Left colon (tissue), 2 donors: ENCODE measurements around the gene UBE2D2. TPM values are rescaled to one million over a fixed set of nuclear protein-coding genes. Genes with fewer than 3 reads are reported as not detected.
"Not testable (repeated sequence)": the region's sequence is repeated elsewhere in the genome, so short reads cannot be mapped to it uniquely, and the experiment has no call there.

ENCODE experiments used
- ATAC-seq: fragments of 200-7000 bp; cut with Tn5 transposase; one replicate; pipeline ENCODE4 v1.9.1; 2020; ENCODE audit warnings: mild to moderate bottlenecking, moderate library complexity
- DNase-seq, 2 donors: peaks; one replicate each; pipeline ENCODE4 v3.0.0-alpha.2; 2020
- intact Hi-C, 2 donors: fragments of 100-400 bp; cut with DNase I in 1 of 2; cut with micrococcal nuclease in 1 of 2; formaldehyde crosslinking; loops; one replicate each; pipeline versions ENCODE4 v1.11.2 to v1.14.0; 2022; cut with DNase I, micrococcal nuclease
- long read RNA-seq: library from polyadenylated mRNA; unstranded; transcript quantifications from one replicate; pipeline ENCODE4 v2.0.0, GENCODE V29; 2021
- total RNA-seq, 2 donors: library from RNA; stranded (reverse); fragmentation: NEBNext Ultra II Directional; extraction: Animal tissue kit (Norgen Biotek cat#: 25700); gene quantifications; one replicate each; pipeline ENCODE4 v1.2.1, GENCODE V29; 2021
- donor health status: DM: no; HTN: no; CAD: no.
- donor health status: DM: yes; HTN: yes; CAD: no.

The UBE2D2 gene
- total RNA-seq, result 100 to 1,000 TPM; 139 to 152 TPM
- long read RNA-seq, transcript UBE2D2-202 (7 exons, 2,702 nt), result major isoform, 57 of 72 reads
- long read RNA-seq, partial matches to known transcripts, result 4 of 72 reads
- long read RNA-seq, other reads (novel, unspliced or antisense), result 10 of 72 reads

DNA sequence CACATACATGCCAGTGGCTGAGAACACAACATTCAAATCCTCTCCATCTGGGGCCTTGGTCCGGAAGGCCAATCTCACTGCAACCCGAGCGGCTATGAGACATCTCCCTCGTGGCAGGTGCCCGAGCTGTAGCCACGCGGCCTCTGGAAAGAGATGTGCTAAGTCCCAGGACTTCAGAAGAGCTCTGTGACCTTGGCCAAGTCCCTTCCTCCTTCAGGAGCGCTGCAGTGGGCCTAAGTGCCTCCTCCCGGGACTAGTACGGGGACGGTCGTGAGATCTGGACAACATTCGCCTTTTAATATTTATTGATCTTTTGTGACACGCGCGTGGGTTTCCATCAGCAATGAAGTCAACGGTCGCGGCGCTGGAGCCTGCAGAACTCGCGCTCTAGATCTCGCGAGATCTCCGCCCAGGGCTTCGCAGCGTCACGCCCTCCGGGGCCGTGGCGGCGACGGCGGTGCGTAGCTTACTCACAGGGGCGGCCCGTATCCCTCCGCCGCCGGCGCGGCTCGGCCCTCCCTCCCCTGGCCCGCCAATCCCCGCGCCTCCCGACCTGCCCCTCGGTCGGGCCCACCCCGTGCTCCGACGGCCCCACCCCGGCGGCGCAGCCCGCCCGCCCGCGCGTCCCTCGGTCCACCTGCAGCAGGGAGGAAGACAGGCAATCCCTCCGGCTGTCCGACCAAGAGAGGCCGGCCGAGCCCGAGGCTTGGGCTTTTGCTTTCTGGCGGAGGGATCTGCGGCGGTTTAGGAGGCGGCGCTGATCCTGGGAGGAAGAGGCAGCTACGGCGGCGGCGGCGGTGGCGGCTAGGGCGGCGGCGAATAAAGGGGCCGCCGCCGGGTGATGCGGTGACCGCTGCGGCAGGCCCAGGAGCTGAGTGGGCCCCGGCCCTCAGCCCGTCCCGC, at the start of gene UBE2D2:
Gene UBE2D2 (plus strand): TSS at position 588 of the 903 bp plus-strand sequence. CDS start 453 bp downstream, outside the sequence.
- peak; percentile 91 for ATAC-seq
- peak; percentile 97 to 99 for DNase-seq
- intact Hi-C loops, result no loop called here

DNA sequence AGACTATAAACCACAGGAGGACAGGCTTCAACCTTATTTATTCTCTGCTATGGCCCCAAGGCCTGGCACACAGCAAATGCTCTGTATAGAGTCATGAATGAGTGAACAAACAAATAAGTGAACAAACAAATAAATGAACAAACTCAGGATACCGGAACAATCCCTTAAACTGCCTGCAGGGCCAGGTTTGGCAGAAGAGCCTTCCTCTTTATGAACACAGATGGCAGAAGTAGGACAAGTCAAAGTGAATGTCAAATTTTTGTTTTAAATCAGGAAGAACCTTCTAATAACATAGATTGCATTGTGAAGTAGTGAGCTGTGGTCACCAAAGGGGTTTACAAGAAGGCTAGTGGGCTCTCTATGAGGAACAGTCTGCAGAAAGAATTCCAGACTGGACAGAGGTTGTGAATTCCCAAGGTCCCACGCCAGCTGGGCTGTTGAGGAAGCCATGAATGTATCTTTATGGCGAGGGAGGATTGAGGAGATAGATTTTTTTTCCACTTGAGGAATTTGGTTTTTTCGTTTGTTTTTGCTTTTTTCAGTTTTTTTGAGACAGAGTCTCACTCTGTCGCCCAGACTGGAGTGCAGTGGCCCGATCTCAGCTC, 48.3 kb upstream of the UBE2D2 start:
- DNase-seq, result no peak
- intact Hi-C loops, result loop anchor here in 1 of 2 donors (5.0 kb wide), 1 partner anchor 91 kb away; no protein-coding TSS in a partner anchor
- ATAC-seq, result no peak

DNA sequence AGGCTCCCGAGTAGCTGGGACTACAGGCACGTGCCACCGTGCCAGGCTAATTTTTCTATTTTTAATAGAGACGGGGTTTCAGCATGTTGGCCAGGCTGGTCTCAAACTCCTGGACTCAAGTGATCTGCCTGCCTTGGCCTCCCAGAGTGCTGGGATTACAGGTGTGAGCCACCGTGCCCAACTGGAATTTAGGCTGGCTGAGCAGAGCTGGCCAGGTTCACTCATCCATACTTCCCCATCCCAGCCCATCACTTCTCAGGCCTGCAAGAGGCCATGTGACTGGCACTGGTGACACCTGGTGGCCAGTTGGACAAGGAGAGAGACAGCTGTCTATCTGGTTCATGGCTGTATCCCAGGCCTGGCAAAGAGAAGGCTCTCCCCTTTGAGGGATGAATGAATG, 47.7 kb upstream of the UBE2D2 start:
- ATAC-seq (peak; percentile 80), DNase-seq (peak; percentile 81 to 93)
- intact Hi-C loops, result loop anchor here in 1 of 2 donors (5.0 kb wide), 1 partner anchor 91 kb away; no protein-coding TSS in a partner anchor

DNA sequence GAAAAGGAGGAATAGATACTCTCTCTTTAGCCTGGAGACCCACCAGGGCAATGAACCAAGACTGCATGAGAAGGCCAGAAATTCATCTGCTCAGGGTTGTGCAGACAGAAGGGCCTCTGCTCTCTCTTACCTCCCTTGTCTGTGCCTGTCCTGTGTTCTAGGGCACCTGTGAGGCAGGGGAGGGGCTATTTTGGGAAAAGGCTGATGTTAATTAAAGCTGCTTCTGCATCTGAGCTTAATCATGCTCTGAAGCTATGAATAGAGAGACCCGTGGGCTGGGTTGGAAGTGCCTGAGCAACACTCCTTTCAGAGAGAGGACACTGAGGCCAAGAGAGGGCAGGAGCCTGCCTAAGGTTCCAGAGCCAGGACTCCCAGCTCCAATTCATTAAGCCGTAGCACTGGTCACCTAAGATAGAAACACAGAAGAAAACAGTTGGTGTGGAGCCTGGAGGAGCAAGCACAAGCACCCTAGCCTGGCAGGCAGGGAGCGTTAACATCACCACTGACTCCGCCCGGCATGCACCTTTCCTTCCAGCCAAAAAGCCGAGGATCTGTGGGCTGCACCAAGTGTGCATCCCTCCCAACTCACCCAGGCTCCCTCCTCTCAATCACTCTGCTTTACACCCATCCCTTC, 47.2 kb upstream of the UBE2D2 start:
- intact Hi-C loops, result loop anchor here in 1 of 2 donors (5.0 kb wide), 1 partner anchor 92 kb away; no protein-coding TSS in a partner anchor
- ATAC-seq (no peak), DNase-seq (no peak)

DNA sequence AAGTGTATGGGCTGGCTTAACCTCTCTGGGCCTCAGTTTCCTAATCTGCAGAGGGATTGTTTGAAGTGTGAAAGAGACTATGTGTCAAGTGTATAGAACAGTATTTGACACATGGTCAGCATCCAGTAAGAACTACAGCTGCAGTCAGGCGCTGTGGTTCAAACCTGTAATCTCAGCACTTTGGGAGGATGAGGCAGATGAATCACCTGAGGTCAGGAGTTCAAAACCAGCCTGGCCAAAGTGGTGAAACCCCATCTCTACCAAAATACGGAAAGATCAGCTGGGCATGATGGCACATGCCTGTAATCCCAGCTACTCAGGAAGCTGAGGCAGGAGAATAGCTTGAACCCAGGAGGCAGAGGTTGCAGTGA, 46.7 kb upstream of the UBE2D2 start:
- ATAC-seq (no peak), DNase-seq (no peak)
- intact Hi-C loops, result loop anchor here in 1 of 2 donors (5.0 kb wide), 1 partner anchor 92 kb away; no protein-coding TSS in a partner anchor

DNA sequence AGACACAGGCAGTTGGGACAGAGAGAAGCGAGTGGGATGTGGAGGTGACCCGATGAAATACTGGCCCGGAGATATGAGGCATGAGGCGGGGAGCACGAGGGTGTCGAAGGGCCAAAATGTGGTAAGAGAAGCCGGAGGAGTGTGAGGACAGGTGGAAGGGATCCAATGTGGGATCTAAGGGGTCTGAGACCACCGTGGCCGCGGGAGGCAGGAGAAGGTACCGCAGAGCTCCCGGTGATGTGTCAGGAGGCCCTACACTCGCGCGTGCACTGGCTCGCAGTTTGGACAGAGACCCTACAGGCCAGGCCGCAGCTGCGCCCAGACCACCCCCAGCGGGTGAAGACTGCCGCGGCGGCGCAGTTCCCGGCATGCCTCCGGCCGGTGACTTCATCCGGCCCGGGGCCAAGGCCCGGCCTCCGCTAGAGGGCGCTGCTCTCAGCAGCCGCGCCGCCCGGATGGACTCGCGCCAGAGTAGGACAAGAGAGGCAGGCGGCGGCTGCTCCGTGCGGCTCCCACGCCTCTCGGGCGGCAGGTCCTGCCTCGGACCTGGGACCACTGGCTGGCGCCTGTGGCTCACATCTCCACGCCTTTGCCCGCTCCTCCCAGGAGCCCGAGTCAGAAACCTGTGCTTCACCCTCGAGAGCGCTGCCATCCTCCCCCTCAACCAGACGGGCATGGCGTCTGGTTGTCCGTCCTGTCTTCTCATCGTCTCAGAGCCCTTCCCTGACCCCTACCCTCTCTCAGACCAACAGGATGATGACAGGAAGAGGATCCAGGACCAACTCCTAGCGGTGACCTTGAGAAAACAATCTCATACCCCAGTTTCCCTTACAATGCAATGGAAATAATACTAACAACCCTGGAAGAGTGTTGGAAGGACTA, 43.2 kb upstream of the UBE2D2 start:
- DNase-seq, result peak; percentile 85 to 95
- ATAC-seq, result peak; percentile 88
- intact Hi-C loops, result no loop called here

DNA sequence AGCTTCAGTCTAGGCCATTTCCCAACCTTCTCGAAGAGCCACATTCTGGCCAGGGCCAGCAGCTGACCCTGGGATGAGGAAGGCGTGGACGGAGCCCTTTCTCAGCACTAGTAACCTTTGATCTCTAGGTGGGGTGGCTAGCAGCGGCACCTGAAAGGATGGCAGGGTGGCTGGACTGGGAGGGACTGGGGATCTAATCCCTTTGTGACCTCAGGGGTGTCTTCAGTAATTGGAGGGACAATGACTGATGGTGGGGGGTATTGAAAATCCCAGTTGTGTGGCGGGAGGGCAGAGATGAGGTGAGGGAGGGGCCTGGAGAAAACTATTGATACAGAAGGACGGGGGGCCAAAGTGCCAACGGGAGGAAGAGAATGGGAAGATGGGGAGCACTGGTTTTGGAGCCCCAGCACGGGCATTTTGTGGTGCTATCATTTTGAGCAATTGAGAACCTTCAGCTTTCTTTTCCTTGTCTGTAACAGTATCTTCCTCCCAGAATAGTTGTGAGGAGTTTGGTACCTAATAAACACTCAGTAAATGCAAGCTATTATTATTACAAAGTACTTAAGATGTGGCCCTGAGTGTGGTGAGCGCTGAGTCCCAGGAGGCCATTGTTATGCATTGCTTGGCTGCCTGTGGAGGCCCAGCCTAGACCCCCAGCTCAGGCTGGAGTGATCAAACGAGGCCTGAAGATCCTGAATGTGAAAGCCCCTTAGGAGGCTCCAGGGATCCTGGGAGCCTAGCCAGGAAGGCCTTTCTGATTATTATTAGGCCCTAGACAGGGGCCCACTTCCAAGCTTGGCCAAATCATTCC, 37.3 kb upstream of the UBE2D2 start:
- DNase-seq, result peak in 1 of 2 donors; percentile 31
- peak; percentile 44 for ATAC-seq
- intact Hi-C loops, result no loop called here

DNA sequence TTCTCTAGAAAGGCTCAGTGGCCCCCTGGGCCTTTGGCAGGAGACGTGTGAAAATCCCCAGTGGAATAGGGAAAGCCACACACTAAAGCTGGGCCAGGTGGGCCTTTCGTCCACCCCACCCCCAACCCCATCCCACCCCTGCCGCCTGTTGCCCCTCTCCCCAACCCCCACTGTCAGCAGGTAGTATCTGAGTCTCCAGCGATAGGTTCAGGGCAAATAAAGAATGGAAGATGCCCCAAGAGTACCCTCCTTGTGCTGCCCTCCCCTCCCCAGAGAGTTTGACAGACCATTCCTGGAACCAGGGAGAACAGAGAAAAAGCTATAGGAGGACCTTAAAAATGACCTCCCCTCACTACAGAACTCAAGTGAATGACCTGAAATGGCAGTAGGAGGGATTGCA, 36.7 kb upstream of the UBE2D2 start:
- intact Hi-C loops, result no loop called here

DNA sequence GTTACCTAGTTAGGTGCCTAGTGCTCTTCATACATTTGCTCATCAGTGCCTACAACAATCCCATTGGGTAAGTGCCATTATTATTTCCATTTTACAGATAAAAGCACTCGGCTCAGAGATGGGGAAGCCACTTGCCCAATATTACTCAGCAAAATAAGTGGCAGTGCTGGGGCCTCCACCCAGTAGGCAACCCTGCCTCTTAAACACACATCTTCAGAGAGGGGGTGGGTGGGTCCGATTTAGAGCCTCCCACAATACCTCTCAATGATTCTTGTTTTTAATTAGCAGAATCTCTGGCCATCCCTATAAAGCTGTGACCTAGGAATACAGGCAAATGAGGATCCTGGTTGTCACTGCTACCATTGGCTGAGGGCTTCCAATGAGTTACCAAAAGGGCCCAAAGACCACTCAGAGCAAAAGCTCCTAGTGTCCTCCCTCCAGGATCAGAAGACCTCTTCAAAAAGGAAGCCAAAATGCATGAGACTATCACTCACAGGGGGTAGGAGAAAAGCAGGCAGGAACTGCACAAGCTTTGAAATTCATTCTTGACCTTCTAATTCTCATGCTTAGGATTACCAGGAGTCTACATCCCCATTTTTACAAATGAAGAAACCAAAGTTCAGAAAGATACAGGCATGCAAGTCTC, 36.1 kb upstream of the UBE2D2 start:
- DNase-seq (no peak), ATAC-seq (peak; percentile 20)
- intact Hi-C loops, result no loop called here

More for the DNA sequence above, 36.7 kb upstream of the UBE2D2 start:
- ATAC-seq (no peak), DNase-seq (no peak)

DNA sequence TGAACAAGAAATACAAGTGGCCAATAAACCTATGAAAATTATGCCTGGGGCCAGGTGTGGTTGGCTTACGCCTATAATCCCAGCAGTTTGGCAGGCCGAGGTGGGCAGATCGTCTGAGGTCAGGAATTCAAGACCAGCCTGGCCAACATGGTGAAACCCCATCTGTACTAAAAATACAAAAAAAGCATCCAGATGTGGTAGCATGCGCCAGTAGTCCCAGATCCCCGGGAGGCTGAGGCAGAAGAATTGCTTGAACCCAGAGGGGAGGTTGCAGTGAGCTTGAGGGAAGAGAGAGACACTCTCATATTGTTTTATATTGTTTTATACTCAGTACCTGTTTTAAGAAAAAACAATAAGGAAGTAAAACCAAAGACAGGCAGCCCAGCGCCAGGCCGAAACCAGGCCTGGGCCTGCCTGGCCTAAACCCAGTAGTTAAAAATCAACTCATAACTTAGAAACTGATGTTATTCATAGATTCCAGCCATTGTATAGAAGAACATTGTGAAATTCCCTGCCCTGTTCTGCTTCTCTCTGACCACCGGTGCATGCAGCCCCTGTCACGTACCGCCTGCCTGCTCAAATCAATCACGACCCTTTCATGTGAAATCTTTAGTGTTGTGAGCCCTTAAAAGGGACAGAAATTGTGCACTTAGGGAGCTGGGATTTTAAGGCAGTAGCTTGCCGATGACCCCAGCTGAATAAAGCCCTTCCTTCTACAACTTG, 35.4 kb upstream of the UBE2D2 start:
- intact Hi-C loops, result not testable (repeated sequence)

DNA sequence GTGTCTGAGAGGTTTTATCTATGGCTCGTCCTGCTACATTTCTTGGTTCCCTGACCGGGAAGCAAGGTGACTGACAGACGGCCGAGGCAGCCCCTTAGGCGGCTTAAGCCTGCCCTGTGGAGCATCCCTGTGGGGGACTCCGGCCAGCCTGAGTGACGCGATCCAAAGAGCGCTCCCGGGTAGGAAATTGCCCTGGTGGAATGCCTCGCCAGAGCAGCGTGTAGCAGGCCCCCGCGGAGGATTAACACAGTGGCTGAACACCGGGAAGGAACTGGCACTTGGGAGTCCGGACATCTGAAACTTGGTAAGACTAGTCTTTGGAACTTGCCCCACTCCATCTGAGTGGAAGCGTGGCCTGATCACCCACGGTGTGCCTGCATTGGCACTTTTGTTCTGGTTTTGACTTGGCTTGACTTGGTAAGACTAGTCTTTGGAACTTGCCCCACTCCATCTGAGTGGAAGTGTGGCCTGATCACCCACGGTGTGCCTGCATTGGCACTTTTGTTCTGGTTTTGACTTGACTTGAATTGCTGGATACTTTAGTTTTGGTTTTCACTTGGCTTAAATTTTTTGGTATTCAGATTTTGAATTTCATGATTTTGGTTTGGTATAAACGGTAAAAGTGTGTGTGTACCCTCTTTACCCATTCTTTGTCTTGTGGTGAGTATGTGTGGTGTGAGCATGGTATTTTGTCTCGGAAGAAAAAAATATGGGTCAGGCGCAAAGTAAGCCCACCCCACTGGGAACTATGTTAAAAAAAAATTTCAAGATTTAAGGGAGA, 34.6 kb upstream of the UBE2D2 start:
- DNase-seq, ATAC-seq, intact Hi-C loops: not testable (repeated sequence)

More for the DNA sequence above, 35.4 kb upstream of the UBE2D2 start:
- ATAC-seq (peak; percentile 90), DNase-seq (peak; percentile 54 to 65)

DNA sequence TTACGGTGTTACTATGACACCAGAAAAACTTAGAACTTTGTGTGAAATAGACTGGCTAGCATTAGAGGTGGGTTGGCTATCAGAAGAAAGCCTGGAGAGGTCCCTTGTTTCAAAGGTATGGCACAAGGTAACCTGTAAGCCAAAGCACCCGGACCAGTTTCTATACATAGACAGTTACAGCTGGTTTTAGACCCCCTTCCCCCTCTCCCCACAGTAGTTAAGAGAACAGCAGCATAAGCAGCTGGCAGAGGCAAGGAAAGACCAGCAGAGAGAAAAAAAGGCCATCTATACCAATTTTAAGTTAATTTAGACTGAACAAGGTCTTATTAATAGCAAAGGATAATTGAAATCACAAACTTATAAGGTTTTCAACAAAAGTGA, 34.1 kb upstream of the UBE2D2 start:
- ATAC-seq, intact Hi-C loops, DNase-seq: not testable (repeated sequence)

DNA sequence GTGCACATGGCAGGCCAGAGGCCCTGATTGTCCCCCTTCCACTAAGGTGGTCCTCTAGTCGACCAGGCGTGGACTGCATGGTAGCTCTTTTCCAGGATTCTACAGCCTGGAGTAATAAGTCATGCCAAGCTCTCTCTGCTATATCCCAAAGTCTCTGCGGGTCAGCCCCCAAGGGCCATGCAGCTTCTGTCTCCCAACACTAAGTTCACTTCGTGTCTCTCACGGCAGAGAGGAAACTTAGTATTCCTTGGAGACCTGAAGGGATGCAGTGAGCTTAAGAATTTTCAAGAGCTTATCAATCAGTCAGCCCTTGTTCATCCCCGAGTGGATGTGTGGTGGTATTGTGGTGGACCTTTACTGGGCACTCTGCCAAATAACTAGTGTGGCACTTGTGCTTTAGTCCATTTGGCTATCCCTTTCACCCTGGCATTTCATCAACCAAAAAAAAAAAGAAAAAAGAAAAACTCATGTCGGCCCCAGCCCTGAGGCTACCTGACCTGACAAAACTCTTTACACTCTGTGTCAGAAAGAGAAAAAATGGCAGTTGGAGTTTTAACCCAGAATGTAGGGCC, 33.2 kb upstream of the UBE2D2 start:
- intact Hi-C loops, ATAC-seq, DNase-seq: not testable (repeated sequence)

DNA sequence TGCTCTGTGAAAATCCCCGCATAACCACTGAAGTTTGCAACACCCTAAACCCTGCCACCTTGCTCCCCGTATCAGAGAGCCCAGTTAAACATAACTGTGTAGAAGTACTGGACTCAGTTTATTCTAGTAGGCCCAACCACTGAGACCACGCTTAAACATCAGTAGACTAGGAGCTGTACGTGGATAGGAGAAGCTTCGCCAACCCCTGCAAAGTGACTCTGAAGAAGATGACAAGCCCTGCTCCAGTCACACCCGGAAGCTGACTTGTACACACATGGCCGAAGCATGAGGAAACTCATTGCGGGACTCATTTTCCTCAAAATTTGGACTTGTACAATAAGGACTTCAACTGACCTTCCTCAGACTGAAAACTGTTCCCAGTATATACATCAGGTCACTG, 32.4 kb upstream of the UBE2D2 start:
- DNase-seq, intact Hi-C loops, ATAC-seq: not testable (repeated sequence)

DNA sequence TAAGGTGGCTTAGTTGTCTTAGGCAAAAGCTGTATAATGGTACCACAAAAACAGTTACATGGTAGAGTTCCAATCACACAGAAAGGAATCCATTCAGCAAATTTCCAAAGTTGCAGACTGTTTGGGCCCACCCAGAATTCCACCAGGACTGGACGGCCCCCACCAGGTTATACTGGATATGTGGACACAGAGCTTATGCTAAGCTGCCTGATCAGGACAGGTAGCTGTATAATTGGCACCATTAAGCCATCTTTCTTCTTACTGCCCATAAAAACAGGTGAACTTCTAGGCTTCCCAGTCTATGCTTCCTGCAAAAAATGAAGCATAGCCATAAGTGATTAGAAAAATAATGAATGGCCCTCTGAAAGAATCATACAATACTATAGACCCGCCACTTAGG, 31.1 kb upstream of the UBE2D2 start:
- intact Hi-C loops, DNase-seq, ATAC-seq: not testable (repeated sequence)
